KMS-11 (cell line): Measurements from ENCODE around the gene FAT1.

Source experiments
- H2AFZ ChIP-seq: fragments of 200-600 bp; sonication (generic); 2 replicates; pipeline ENCODE4 v1.6.1; 2016; ENCODE audit warnings: antibody characterized with exemption, mixed run types, low read depth
- H3K27ac ChIP-seq: fragments of 200-600 bp; sonication (generic); 2 replicates; pipeline ENCODE4 v1.6.1; 2016; ENCODE audit warnings: mild to moderate bottlenecking, mixed run types
- H3K27me3 ChIP-seq: fragments of 200-600 bp; sonication (generic); 2 replicates; pipeline ENCODE4 v1.6.1; 2017; ENCODE audit warnings: mild to moderate bottlenecking, low read depth, mixed run types, moderate library complexity; ENCODE audit not compliant: insufficient read depth
- H3K36me3 ChIP-seq: fragments of 200-600 bp; sonication (generic); 2 replicates; pipeline ENCODE4 v1.6.1; 2017; ENCODE audit warnings: mild to moderate bottlenecking, mixed run types; ENCODE audit not compliant: insufficient read depth
- H3K4me1 ChIP-seq: fragments of 200-600 bp; sonication (generic); 2 replicates; pipeline ENCODE4 v1.6.1; 2016; ENCODE audit warnings: mild to moderate bottlenecking, low read depth, mixed run types; ENCODE audit not compliant: poor library complexity, severe bottlenecking
- H3K4me2 ChIP-seq: fragments of 200-600 bp; sonication (generic); 2 replicates; pipeline ENCODE4 v1.7.0; 2016; ENCODE audit warnings: mild to moderate bottlenecking, mixed run types
- H3K4me3 ChIP-seq: fragments of 200-600 bp; sonication (generic); IDR thresholded peaks from 2 replicates; pipeline ENCODE4 v1.6.1; 2017; ENCODE audit warnings: low read depth, low read length, mixed read lengths; ENCODE audit not compliant: insufficient read depth
- H3K79me2 ChIP-seq: fragments of 200-600 bp; sonication (generic); 2 replicates; pipeline ENCODE4 v1.6.1; 2016; ENCODE audit warnings: low read depth, mixed run types; ENCODE audit not compliant: insufficient read depth
- H3K9ac ChIP-seq: fragments of 200-600 bp; sonication (generic); 2 replicates; pipeline ENCODE4 v1.6.1; 2016; ENCODE audit warnings: mild to moderate bottlenecking, mixed run types
- H4K20me1 ChIP-seq: fragments of 200-600 bp; sonication (generic); 2 replicates; pipeline ENCODE4 v1.6.1; 2016; ENCODE audit warnings: mild to moderate bottlenecking, mixed run types; ENCODE audit not compliant: insufficient read depth
- TF ChIP-seq, protein P1 (sequence below): fragments of 200-600 bp; sonication (generic); conservative IDR thresholded peaks from 2 replicates; pipeline ENCODE4 v1.6.1; 2017; ENCODE audit warnings: low read depth, mild to moderate bottlenecking, antibody characterized with exemption, low read length, moderate library complexity, mixed read lengths

The FAT1 gene

DNA sequence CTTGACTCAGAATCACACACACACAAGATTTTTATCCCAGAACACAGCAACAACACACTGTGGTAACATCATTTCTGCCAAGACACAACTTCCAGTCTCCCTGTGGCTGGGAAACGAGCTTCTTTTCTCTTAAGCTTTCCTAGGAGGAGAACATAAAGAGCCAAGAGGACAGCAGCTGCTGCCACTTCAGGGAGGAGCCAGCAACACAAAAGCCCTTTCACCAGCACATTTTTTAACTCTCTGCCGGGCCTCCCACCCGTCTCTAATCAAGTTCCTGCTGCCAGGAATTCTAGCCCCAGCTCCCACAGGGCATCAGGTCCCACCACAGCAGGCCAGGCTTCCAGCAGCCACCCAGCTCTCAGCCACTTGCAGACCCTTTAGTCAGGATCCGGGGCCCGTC, 22.4 kb downstream of the FAT1 start:
- no peak overlapping the region for H2AFZ ChIP-seq
- no peak overlapping the region for H3K4me2 ChIP-seq
- no peaks in the 10 kb centered on the region for H3K79me2 ChIP-seq
- no peaks in the 10 kb centered on the region for H3K36me3 ChIP-seq
- H4K20me1 ChIP-seq = no peaks in the 10 kb centered on the region
- TF ChIP-seq, protein P1, sequence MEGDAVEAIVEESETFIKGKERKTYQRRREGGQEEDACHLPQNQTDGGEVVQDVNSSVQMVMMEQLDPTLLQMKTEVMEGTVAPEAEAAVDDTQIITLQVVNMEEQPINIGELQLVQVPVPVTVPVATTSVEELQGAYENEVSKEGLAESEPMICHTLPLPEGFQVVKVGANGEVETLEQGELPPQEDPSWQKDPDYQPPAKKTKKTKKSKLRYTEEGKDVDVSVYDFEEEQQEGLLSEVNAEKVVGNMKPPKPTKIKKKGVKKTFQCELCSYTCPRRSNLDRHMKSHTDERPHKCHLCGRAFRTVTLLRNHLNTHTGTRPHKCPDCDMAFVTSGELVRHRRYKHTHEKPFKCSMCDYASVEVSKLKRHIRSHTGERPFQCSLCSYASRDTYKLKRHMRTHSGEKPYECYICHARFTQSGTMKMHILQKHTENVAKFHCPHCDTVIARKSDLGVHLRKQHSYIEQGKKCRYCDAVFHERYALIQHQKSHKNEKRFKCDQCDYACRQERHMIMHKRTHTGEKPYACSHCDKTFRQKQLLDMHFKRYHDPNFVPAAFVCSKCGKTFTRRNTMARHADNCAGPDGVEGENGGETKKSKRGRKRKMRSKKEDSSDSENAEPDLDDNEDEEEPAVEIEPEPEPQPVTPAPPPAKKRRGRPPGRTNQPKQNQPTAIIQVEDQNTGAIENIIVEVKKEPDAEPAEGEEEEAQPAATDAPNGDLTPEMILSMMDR = no peak
- no peak overlapping the region for H3K4me3 ChIP-seq
- H3K9ac ChIP-seq = no peak overlapping the region
- no peaks in the 10 kb centered on the region for H3K27me3 ChIP-seq
- no peak overlapping the region for H3K27ac ChIP-seq
- H3K4me1 ChIP-seq = no peaks in the 10 kb centered on the region

GRCh38 chr4:186700746-186701145, 22.9 kb downstream of the FAT1 start:
- H3K79me2 ChIP-seq = no peaks in the 10 kb centered on the region

GRCh38 chr4:186699881-186700397, 23.7 kb downstream of the FAT1 start:
- Histone ChIP-seq H2AFZ (no peak overlapping the region), H3K79me2 (no peaks in the 10 kb centered on the region), H4K20me1 (no peaks in the 10 kb centered on the region), H3K27ac (no peak overlapping the region), H3K36me3 (no peaks in the 10 kb centered on the region), H3K27me3 (no peaks in the 10 kb centered on the region), H3K4me1 (no peaks in the 10 kb centered on the region), H3K4me3 (no peak overlapping the region), H3K4me2 (no peak overlapping the region), H3K9ac (no peak overlapping the region)
- TF ChIP-seq, protein P1 = no peak

More at GRCh38 chr4:186700746-186701145, 22.9 kb downstream of the FAT1 start:
- no peaks in the 10 kb centered on the region for H3K4me1 ChIP-seq
- H3K27me3 ChIP-seq = no peaks in the 10 kb centered on the region
- no peak overlapping the region for H3K9ac ChIP-seq
- H3K36me3 ChIP-seq = no peaks in the 10 kb centered on the region
- no peak overlapping the region for H3K4me3 ChIP-seq
- TF ChIP-seq, protein P1 = no peak
- no peak overlapping the region for H3K27ac ChIP-seq
- H3K4me2 ChIP-seq = no peak overlapping the region
- no peak overlapping the region for H2AFZ ChIP-seq
- no peaks in the 10 kb centered on the region for H4K20me1 ChIP-seq

DNA sequence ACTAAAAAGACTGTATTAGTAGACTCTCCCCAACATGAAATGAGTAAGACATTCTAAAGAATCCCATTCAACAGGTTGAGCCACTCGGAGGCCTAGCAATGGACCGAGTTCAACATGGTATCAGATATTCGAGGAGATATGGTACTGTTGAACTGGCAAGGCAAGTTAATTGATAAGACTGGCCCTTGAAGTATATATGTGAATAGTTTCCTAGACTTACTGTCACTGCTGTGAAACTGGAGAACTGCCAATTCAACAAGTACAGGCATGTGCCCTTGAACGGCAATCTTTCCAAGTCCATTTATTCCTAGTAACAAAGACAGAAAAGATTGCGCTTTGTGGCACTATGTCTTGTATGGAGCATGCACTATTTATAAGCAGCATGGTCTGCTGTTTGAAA, 24.4 kb downstream of the FAT1 start:
- Histone ChIP-seq H3K27me3 (no peaks in the 10 kb centered on the region), H4K20me1 (no peaks in the 10 kb centered on the region), H3K4me2 (no peak overlapping the region), H3K27ac (no peak overlapping the region), H2AFZ (no peak overlapping the region), H3K4me3 (no peak overlapping the region), H3K79me2 (no peaks in the 10 kb centered on the region), H3K9ac (no peak overlapping the region), H3K4me1 (no peaks in the 10 kb centered on the region), H3K36me3 (no peaks in the 10 kb centered on the region)
- TF ChIP-seq, protein P1 = no peak
